Measurements from ENCODE around the gene ATF7IP.
A peak's percentile ranks its signal among the peaks of the same experiment; 100 is the strongest.

The ATF7IP gene

DNA sequence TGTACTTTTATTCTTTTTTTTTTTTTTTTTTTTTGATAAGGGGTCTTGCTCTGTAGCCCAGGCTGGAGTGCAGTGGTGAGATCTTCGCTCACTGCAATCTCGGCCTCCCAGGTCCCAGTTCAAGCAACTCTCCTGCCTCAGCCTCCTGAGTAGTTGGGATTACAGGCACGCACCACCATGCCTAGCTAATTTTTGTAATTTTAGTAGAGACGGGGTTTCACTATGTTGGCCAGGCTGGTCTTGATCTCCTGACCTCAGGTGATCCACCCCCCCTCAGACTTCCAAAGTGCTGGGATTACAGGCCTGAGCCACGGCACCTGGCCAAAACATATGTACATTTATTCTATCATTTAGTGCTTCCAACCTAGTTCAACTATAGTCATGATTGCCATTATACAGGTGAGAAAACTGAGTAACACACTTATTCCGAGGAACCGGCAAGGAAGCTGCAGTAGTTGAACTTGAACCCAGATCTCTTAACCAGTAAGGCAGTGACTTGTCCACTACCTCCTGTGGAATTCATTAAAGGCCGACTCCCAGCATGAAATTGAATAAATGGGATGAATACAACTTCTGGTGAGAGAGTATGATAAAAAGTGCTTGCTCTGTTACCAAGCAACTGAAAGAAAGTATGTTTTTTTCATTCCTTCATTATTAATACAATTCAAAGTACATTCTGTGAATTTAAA is 755 bp upstream of the ATF7IP start:
- TF ChIP-seq, protein P1, sequence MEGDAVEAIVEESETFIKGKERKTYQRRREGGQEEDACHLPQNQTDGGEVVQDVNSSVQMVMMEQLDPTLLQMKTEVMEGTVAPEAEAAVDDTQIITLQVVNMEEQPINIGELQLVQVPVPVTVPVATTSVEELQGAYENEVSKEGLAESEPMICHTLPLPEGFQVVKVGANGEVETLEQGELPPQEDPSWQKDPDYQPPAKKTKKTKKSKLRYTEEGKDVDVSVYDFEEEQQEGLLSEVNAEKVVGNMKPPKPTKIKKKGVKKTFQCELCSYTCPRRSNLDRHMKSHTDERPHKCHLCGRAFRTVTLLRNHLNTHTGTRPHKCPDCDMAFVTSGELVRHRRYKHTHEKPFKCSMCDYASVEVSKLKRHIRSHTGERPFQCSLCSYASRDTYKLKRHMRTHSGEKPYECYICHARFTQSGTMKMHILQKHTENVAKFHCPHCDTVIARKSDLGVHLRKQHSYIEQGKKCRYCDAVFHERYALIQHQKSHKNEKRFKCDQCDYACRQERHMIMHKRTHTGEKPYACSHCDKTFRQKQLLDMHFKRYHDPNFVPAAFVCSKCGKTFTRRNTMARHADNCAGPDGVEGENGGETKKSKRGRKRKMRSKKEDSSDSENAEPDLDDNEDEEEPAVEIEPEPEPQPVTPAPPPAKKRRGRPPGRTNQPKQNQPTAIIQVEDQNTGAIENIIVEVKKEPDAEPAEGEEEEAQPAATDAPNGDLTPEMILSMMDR (IDR thresholded peaks at IDR 0.05; ENCODE audit: borderline replicate concordance, insufficient read depth, low read depth, low read length), result no peak
- H3K4me3 ChIP-seq (ENCODE audit: low read depth, low read length), result no peak overlapping the region

DNA sequence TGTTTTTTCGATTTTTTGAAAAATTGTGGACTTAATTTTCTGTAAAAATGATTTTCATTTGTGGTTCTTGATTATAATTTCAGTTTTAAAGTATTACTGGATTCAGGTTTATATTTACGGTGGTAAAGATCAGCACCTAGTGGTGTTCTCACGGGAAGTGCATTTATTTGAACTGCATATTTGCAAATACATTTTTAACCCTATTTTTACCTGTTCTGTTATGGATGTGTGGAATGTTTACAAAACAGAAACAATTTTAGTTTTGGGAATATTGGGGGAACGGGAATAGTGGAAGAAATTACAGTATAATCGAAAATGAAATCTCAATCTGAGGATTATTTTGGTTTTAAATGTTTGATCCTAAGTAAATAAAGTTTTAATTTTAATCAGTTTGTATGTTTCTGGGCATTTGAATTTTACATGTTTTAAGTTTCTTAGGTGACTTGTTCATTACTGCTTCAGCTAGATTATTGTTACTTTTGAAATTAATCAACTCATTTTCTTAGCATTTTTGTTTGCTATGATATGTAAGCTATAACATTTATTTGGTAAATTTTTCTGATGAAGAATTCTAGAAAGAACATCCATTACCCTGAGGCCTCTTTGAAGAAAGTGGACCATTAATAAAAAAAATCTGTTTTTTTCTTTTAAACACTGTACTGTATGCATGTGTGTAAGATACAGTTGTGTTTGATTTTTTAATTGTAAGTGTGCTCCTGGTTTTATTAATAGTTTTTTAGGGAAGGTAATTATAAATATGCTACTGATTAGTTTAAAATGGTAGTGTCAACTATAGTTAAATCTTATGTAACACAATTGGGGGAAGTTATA is 942 bp downstream of the ATF7IP start:
- TF ChIP-seq, protein P1 (IDR thresholded peaks at IDR 0.05; ENCODE audit: borderline replicate concordance, insufficient read depth, low read depth, low read length), result no peak
- H3K4me3 ChIP-seq (ENCODE audit: low read depth, low read length), result peak overlapping the region; percentile 72

DNA sequence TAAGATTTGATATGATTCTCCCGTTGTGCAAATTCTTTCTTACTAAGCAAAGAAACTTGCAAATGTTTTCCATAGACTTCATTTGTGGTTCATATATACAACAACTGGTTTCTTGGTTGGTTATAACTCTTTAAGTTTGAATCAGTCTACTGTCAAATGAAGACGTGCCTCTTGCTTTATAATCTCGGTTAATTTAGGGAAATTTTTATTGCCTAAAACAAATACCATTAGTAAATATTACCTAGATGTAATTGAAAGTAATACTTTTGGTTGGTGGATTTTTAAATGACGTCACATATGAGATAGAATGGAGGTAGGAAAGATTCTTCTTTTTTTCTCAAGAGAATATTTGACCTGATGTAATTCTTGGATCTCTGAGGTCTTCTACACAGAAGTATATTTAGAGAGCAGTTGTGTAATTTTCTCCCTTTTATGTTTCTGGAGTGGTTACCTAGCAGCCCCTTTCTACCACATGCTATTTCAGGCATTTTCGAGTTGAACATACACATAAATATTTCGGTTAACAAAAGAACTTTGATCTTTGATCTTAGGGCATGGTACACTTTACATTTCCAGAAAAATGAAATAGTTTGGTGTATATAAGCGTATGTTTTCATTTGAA is 1.7 kb downstream of the ATF7IP start:
- H3K4me3 ChIP-seq (ENCODE audit: low read depth, low read length), result peak overlapping the region; percentile 72
- TF ChIP-seq, protein P1 (IDR thresholded peaks at IDR 0.05; ENCODE audit: borderline replicate concordance, insufficient read depth, low read depth, low read length), result no peak

DNA sequence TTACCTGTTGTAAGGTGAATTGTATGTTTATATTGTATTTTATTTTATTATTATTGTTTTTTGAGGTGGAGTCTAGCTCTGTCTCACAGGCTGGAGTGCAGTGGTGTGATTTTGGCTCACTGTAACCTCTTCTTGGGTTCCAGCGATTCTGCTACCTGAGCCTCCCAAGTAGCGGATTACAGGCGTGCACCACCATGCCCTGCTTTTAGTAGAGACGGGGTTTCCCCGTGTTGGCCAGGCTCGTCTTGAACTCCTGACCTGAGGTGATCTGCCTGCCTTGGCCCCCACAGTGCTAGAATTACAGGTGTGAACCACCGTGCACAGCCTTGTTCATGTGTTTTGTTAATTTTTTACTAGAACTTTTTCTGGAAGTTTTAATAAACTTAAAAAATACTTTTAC is 3.8 kb downstream of the ATF7IP start:
- H3K4me3 ChIP-seq (ENCODE audit: low read depth, low read length), result no peak overlapping the region

DNA sequence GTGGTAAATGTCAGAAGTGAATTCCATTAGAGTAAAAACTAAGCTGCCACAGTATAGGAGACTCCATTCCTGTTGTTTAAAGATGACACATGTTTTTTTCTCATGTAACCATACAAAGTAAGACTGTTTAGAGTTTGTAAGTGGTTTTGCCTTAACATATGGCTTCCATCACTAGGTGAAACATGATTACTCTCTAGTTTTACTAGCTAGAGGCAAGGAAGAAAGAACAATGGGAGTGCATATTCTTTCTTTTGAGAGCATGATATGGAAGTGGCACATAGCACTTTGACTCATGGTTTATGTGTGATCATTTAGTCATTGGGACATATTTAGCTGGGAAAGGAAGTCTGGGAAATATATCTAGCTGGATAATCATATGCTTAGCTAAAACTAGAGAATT is 7.7 kb downstream of the ATF7IP start:
- TF ChIP-seq, protein P1 (IDR thresholded peaks at IDR 0.05; ENCODE audit: borderline replicate concordance, insufficient read depth, low read depth, low read length), result no peak
- no peak overlapping the region for H3K4me3 ChIP-seq (ENCODE audit: low read depth, low read length)

More for the DNA sequence above, 3.8 kb downstream of the ATF7IP start:
- TF ChIP-seq, protein P1 (IDR thresholded peaks at IDR 0.05; ENCODE audit: borderline replicate concordance, insufficient read depth, low read depth, low read length), result no peak

DNA sequence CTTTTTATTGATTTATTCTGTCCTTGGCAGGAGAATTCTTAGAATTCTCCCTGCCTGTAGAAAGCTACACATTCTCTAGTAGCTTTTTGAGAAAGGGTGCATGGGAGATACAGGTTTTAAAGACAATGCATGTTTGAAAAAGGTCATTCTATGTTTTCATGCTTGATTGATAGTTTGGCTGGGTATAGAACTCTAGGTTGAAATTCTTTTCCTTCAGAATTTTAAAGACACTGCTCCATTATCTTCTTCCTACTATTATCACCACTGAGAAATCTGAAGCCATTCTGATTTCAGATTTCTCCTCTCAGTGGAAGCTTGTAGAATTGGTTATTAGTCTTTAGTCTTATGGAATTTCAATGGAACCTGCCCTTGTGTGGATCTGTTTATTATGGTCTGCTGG is 14.0 kb downstream of the ATF7IP start:
- TF ChIP-seq, protein P1 (IDR thresholded peaks at IDR 0.05; ENCODE audit: borderline replicate concordance, insufficient read depth, low read depth, low read length), result no peak
- no peak overlapping the region for H3K4me3 ChIP-seq (ENCODE audit: low read depth, low read length)

Measured in GM12875 (cell line).